NT2/D1 (cell line): ENCODE data around the gene RBMS2.

Experiments used
- SUZ12 ChIP-seq: IDR thresholded peaks from 2 replicates; pipeline ENCODE4 v1.6.1; 2011; ENCODE audit not compliant: insufficient read length, insufficient read depth; ENCODE audit errors: extremely low read depth
- ZNF274 ChIP-seq: IDR thresholded peaks from 2 replicates; pipeline ENCODE4 v1.6.1; 2011; ENCODE audit warnings: mild to moderate bottlenecking, low read depth, low read length

DNA sequence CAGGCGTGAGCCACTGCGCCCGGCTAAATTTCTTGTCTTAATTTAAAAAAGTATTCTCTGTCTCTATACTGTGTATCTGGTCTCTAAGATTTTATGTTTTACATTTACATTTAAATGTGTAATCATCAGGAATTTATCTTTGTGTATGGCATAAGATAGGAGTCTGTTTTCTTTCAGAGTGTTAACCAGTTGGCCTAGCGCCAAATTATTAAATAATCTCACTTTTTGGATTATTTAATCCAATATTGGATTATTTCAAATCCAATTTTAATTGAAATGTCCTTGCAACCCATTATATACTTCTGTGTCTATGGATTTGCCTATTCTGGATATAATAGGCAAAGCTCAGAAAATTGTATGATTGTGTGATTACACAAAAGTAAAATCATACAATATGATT, 63.5 kb downstream of the RBMS2 start:
- no peak for TF ChIP-seq ZNF274
- no peak for TF ChIP-seq SUZ12
